PC-3 (cell line): ENCODE data around the gene VMAC.

Experiments used
- CTCF ChIP-seq: fragments of 300-600 bp; sonication (generic); conservative IDR thresholded peaks from 2 replicates; pipeline ENCODE4 v1.5.1; 2017; ENCODE audit warnings: antibody characterized with exemption, low read depth, mild to moderate bottlenecking, low read length
- EZH2phosphoT487 ChIP-seq: fragments of 300-600 bp; sonication (generic); IDR thresholded peaks from 2 replicates; pipeline ENCODE4 v1.6.1; 2018; ENCODE audit warnings: mild to moderate bottlenecking, antibody characterized with exemption, low read length, borderline replicate concordance

DNA sequence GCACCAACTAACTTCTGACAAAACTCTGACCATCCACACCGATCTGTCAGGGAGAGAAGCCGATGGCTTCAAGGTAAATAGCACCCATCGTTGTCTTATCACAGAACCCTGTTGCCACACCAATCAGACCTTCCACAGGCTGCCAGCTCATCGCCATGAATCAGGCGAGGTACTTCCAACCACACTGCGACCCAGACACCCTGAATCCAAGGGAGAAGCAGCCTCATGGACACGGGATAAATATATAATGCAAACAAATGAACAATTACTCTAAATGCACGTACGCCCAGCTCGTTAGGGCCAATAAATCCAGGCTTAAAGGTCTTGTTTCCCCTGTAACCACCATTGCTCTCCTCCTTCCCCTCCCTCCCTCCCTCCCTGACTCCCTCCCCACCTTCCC lies 52.5 kb downstream of the VMAC start:
- no peak for TF ChIP-seq EZH2phosphoT487
- TF ChIP-seq CTCF, result no peak
